SK-N-SH treated with all-trans-retinoic acid at 6 μM for 48 hours (cell line): ENCODE results near the gene PODXL2.

ENCODE experiments used
- ATAC-seq: fragments of 200-7000 bp; cut with Tn5 transposase; 3 replicates; pipeline ENCODE4 v1.9.1; 2020; ENCODE audit warnings: mild to moderate bottlenecking, moderate library complexity
- ARNTL ChIP-seq: fragments of 450-650 bp; formaldehyde crosslinking; IDR thresholded peaks from 2 replicates; pipeline ENCODE4 v1.5.0; 2020; ENCODE audit warnings: low read depth, mild to moderate bottlenecking, moderate library complexity, borderline replicate concordance
- BACH2 ChIP-seq: fragments of 250-450 bp; sonication (Bioruptor Pico); IDR thresholded peaks from 2 replicates; pipeline ENCODE4 v1.9.0; 2021; ENCODE audit warnings: mild to moderate bottlenecking, borderline replicate concordance
- CSDC2 ChIP-seq: fragments of 250-450 bp; sonication (Bioruptor Pico); IDR thresholded peaks from 2 replicates; pipeline ENCODE4 v1.5.0; 2020; ENCODE audit warnings: mild to moderate bottlenecking, moderate library complexity
- ESRRG ChIP-seq: fragments of 250-450 bp; sonication (Bioruptor Pico); IDR thresholded peaks from 2 replicates; pipeline ENCODE4 v1.6.1; 2021; ENCODE audit warnings: mild to moderate bottlenecking
- GLIS3 ChIP-seq: fragments of 250-450 bp; sonication (Bioruptor Pico); IDR thresholded peaks from 2 replicates; pipeline ENCODE4 v1.5.0; 2020; ENCODE audit warnings: mild to moderate bottlenecking, moderate library complexity
- ISL1 ChIP-seq: fragments of 250-450 bp; sonication (Bioruptor Pico); IDR thresholded peaks from 2 replicates; pipeline ENCODE4 v2.1.2; 2022; ENCODE audit warnings: mild to moderate bottlenecking, moderate library complexity
- PATZ1 ChIP-seq: fragments of 250-450 bp; sonication (Bioruptor Pico); IDR thresholded peaks from 2 replicates; pipeline ENCODE4 v1.8.0; 2020; ENCODE audit warnings: mild to moderate bottlenecking, moderate library complexity, borderline replicate concordance
- PPARA ChIP-seq: fragments of 250-450 bp; sonication (Bioruptor Pico); IDR thresholded peaks from 2 replicates; pipeline ENCODE4 v1.5.0; 2020; ENCODE audit warnings: mild to moderate bottlenecking, borderline replicate concordance
- TOX ChIP-seq: fragments of 250-450 bp; sonication (Bioruptor Pico); IDR thresholded peaks from 2 replicates; pipeline ENCODE4 v1.8.0; 2021; ENCODE audit warnings: mild to moderate bottlenecking, moderate library complexity, borderline replicate concordance
- TSHZ2 ChIP-seq: fragments of 250-450 bp; sonication (Bioruptor Pico); IDR thresholded peaks from 2 replicates; pipeline ENCODE4 v1.5.0; 2020; ENCODE audit warnings: mild to moderate bottlenecking, moderate library complexity
- ZC3H10 ChIP-seq: fragments of 250-450 bp; sonication (Bioruptor Pico); IDR thresholded peaks from 2 replicates; pipeline ENCODE4 v1.5.1; 2021; ENCODE audit warnings: mild to moderate bottlenecking, moderate library complexity
- ZFP3 ChIP-seq: fragments of 250-450 bp; sonication (Bioruptor Pico); IDR thresholded peaks from 2 replicates; pipeline ENCODE4 v1.5.0; 2020; ENCODE audit warnings: mild to moderate bottlenecking, moderate library complexity
- ZFP30 ChIP-seq: fragments of 450-650 bp; formaldehyde crosslinking; IDR thresholded peaks from 2 replicates; pipeline ENCODE4 v1.5.0; 2022; ENCODE audit warnings: mild to moderate bottlenecking, moderate library complexity
- ZNF565 ChIP-seq: fragments of 450-650 bp; formaldehyde crosslinking; conservative IDR thresholded peaks from 2 replicates; pipeline ENCODE4 v1.5.0; 2020; ENCODE audit warnings: low read depth, mild to moderate bottlenecking, moderate library complexity
- ZNF70 ChIP-seq: fragments of 450-650 bp; formaldehyde crosslinking; IDR thresholded peaks from 2 replicates; pipeline ENCODE4 v1.5.0; 2020; ENCODE audit warnings: mild to moderate bottlenecking, moderate library complexity
- ZNF8 ChIP-seq: fragments of 450-650 bp; formaldehyde crosslinking; IDR thresholded peaks from 2 replicates; pipeline ENCODE4 v1.5.0; 2020; ENCODE audit warnings: mild to moderate bottlenecking, moderate library complexity
- TF ChIP-seq, protein P1 (sequence below): fragments of 250-450 bp; sonication (Bioruptor Pico); IDR thresholded peaks from 2 replicates; pipeline ENCODE4 v1.5.1; 2020; ENCODE audit warnings: low read depth, mild to moderate bottlenecking, moderate library complexity
- TF ChIP-seq, protein P2 (sequence below): fragments of 250-450 bp; sonication (Bioruptor Pico); IDR thresholded peaks from 2 replicates; pipeline ENCODE4 v1.5.1; 2021; ENCODE audit warnings: mild to moderate bottlenecking, moderate library complexity
- TF ChIP-seq, protein P3 (sequence below): fragments of 250-450 bp; sonication (Bioruptor Pico); IDR thresholded peaks from 2 replicates; pipeline ENCODE4 v1.8.0; 2021; ENCODE audit warnings: low read depth, mild to moderate bottlenecking, moderate library complexity, borderline replicate concordance

The PODXL2 gene

DNA sequence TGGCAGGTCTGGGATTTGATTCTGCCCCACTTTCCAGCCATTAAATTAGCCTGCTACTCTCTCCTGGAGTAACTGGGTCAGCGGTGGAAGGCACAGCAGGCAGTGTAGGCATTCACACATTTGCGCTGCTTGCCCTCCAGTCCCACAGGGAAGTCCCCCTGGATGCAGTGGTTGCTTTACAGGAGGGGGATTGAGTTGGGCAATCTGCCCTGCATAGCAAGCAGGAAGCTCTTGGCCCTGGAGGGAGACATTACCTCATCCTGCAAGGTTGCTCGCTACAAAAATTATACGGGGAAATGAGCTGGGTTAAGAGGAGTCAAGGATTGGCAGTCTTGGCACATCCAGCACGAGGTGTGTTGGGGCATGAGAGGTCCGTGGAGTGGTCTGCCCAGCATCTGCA, 16.0 kb upstream of the PODXL2 start:
- ATAC-seq, result no peak; the same call in 2 of the 3 replicates
- TF ChIP-seq ZFP3, result no peak
- TF ChIP-seq, protein P1, sequence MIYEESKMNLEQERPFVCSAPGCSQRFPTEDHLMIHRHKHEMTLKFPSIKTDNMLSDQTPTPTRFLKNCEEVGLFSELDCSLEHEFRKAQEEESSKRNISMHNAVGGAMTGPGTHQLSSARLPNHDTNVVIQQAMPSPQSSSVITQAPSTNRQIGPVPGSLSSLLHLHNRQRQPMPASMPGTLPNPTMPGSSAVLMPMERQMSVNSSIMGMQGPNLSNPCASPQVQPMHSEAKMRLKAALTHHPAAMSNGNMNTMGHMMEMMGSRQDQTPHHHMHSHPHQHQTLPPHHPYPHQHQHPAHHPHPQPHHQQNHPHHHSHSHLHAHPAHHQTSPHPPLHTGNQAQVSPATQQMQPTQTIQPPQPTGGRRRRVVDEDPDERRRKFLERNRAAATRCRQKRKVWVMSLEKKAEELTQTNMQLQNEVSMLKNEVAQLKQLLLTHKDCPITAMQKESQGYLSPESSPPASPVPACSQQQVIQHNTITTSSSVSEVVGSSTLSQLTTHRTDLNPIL, result no peak
- TF ChIP-seq GLIS3, result no peak
- TF ChIP-seq, protein P2, sequence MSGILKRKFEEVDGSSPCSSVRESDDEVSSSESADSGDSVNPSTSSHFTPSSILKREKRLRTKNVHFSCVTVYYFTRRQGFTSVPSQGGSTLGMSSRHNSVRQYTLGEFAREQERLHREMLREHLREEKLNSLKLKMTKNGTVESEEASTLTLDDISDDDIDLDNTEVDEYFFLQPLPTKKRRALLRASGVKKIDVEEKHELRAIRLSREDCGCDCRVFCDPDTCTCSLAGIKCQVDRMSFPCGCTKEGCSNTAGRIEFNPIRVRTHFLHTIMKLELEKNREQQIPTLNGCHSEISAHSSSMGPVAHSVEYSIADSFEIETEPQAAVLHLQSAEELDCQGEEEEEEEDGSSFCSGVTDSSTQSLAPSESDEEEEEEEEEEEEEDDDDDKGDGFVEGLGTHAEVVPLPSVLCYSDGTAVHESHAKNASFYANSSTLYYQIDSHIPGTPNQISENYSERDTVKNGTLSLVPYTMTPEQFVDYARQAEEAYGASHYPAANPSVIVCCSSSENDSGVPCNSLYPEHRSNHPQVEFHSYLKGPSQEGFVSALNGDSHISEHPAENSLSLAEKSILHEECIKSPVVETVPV, result no peak
- no peak for TF ChIP-seq ISL1
- TF ChIP-seq BACH2 (CRISPR knock-in tag), result no peak
- TF ChIP-seq ZC3H10, result no peak
- TF ChIP-seq TSHZ2 (CRISPR knock-in tag), result no peak
- TF ChIP-seq ZNF8 (CRISPR knock-in tag), result no peak
- no peak for TF ChIP-seq ZNF565 (CRISPR knock-in tag)
- no peak for TF ChIP-seq TOX
- TF ChIP-seq ESRRG, result no peak
- no peak for TF ChIP-seq ZFP30 (CRISPR knock-in tag)
- TF ChIP-seq CSDC2 (CRISPR knock-in tag), result no peak

GRCh38 chr3:127613406-127613805, 15.6 kb upstream of the PODXL2 start:
- TF ChIP-seq, protein P3, sequence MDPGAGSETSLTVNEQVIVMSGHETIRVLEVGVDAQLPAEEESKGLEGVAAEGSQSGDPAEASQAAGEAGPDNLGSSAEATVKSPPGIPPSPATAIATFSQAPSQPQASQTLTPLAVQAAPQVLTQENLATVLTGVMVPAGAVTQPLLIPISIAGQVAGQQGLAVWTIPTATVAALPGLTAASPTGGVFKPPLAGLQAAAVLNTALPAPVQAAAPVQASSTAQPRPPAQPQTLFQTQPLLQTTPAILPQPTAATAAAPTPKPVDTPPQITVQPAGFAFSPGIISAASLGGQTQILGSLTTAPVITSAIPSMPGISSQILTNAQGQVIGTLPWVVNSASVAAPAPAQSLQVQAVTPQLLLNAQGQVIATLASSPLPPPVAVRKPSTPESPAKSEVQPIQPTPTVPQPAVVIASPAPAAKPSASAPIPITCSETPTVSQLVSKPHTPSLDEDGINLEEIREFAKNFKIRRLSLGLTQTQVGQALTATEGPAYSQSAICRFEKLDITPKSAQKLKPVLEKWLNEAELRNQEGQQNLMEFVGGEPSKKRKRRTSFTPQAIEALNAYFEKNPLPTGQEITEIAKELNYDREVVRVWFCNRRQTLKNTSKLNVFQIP (CRISPR knock-in tag), result no peak
- TF ChIP-seq PPARA (no peak), TSHZ2 (CRISPR knock-in tag) (no peak), CSDC2 (CRISPR knock-in tag) (no peak), ARNTL (CRISPR knock-in tag) (no peak), ZNF8 (CRISPR knock-in tag) (no peak), ZFP3 (no peak), BACH2 (CRISPR knock-in tag) (no peak), TOX (no peak), ISL1 (no peak), PATZ1 (CRISPR knock-in tag) (no peak), ZNF70 (CRISPR knock-in tag) (no peak), ZFP30 (CRISPR knock-in tag) (no peak)
- no peak for ATAC-seq
